ACHN (cell line): ENCODE measurements around the gene CABYR.

Source experiments
- DNase-seq: peaks from one replicate; pipeline ENCODE4 v3.0.0-alpha.2; 2015
- in situ Hi-C: cut with HindIII; loops from 2 replicates; pipeline ENCODE4 v1.10.0; 2017; ENCODE audit warnings: low sequenced_read_pairs, low pct_ligation_motif_present, low pct_unique_long_range_greater_than_20kb

Gene CABYR, protein sequence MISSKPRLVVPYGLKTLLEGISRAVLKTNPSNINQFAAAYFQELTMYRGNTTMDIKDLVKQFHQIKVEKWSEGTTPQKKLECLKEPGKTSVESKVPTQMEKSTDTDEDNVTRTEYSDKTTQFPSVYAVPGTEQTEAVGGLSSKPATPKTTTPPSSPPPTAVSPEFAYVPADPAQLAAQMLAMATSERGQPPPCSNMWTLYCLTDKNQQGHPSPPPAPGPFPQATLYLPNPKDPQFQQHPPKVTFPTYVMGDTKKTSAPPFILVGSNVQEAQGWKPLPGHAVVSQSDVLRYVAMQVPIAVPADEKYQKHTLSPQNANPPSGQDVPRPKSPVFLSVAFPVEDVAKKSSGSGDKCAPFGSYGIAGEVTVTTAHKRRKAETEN

GRCh38 chr18:24138789-24139616 lies at the start of gene CABYR:
Gene CABYR, plus strand, starts transcription at chr18:24139062. Its CDS starts 4,053 bp downstream, at chr18:24143115.
- in situ Hi-C loops: no loop called here
- peak; percentile 92 for DNase-seq

- DNase-seq: no peak
- in situ Hi-C loops: no loop called here
Measured at GRCh38 chr18:24089076-24089475, 49.8 kb upstream of the CABYR start.

GRCh38 chr18:24089515-24090337 lies 49.1 kb upstream of the CABYR start:
- in situ Hi-C loops: no loop called here
- no peak for DNase-seq

DNA sequence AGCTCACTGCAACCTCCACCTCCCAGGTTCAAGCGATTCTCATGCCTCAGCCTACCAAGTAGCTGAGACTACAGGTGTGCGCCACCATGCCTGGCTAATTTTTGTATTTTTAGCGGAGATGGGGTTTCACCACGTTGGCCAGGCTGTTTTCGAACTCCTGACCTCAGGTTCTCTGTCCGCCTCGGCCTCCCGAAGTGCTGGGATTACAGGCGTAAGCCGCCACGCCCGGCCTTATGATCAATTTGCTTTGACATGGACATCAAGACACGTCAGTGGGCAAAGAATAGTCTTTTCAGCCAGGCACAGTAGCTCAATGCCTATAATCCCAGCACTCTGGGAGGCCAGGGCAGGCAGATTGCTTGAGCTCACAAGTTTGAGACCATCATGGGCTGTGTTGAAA lies 48.0 kb upstream of the CABYR start:
- DNase-seq: no peak
- in situ Hi-C loops: no loop called here

DNA sequence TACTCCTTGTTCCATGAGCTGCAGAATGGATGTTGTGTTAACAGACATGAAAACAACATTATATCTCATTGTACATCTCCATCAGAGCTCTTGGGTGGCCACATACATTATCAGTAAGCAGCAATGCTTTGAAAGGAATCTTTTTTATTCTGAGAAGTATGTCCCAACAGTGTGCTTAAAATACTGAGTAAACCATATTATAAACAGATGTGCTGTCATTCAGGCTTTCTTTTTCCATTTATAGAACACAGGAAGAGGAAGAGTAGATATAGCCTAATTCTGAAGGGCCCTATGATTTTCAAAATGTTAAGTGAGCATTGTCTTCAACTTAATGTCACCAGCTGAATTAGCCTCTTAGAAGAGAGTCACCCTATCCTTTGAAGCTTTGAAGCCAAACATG lies 44.3 kb upstream of the CABYR start:
- in situ Hi-C loops: no loop called here
- no peak for DNase-seq

DNA sequence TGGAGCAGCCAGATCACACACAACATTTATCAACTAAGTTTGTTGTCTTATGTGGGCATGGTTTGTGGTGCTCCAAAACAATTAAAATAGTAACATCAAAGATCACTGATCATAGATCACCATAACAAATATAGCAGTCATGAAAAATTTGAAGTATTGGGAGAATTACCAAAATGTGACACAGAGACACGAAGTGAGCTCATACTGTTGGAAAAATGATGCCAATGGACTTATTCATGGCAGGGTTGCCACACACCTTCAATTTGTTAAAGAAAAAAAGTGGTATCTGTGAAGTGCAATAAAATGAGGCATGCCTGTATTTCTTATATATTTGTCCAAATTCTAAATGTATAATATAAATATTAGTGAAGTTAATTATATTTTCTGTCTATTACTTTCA lies 42.9 kb upstream of the CABYR start:
- in situ Hi-C loops: no loop called here
- DNase-seq: no peak

DNA sequence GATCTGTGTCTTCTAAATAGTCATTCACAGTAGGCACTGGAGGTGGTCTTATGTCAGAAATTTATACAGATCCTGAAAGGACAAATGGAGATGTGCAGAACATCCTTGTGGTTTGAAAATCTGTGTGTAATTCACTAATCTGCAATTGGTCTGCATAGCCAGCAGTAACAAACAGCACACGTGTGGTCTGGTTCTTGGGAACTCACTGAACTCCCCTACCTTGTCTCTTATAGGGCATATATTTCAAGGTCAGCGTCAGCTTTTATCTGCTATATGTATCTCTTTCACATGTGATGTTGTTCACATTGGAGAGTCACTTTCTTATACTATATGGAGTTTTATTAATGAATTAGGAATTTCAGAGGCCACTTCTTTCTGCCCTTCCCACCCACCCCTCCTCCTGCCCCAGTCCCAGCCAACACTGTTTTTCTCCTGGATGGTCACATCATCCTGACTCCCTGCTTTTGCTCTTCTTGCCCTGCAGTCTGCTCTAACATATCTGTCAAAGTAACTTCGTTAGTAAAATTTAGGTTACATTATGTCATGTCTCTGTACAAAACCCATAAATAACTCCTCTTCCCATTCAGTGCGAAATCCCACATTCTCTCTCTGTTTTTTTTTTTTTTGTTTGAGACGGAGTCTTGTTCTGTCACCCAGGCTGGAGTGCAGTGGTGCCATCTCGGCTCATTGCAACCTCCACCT lies 35.4 kb upstream of the CABYR start:
- in situ Hi-C loops: no loop called here
- DNase-seq: no peak

- DNase-seq: no peak
- in situ Hi-C loops: no loop called here
Measured at GRCh38 chr18:24104486-24104885, 34.4 kb upstream of the CABYR start.

DNA sequence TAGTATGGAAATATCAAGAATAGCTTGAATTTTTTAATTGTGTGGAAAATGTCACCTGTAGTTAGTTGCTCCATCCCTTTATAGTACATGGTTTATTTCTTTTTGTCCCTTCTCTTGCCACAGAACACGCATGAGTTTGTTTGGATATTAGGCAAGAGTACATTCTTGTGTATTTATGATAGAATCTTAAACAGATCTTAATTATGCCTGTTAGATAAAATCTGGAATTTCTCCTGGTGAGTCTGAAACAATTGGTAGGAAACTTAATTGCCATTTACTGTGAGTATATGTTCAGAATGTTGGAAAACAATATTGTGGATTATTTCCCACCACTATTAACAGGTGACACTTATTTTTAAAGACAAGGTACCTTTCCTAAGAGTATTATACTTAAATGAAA lies 30.2 kb upstream of the CABYR start:
- in situ Hi-C loops: no loop called here
- no peak for DNase-seq

GRCh38 chr18:24111936-24112335 lies 26.9 kb upstream of the CABYR start:
- DNase-seq: no peak
- in situ Hi-C loops: no loop called here

- DNase-seq: no peak
- in situ Hi-C loops: no loop called here
Measured at GRCh38 chr18:24112464-24112863, 26.4 kb upstream of the CABYR start.

GRCh38 chr18:24112874-24113615 lies 25.8 kb upstream of the CABYR start:
- peak; percentile 19 for DNase-seq
- in situ Hi-C loops: no loop called here

DNA sequence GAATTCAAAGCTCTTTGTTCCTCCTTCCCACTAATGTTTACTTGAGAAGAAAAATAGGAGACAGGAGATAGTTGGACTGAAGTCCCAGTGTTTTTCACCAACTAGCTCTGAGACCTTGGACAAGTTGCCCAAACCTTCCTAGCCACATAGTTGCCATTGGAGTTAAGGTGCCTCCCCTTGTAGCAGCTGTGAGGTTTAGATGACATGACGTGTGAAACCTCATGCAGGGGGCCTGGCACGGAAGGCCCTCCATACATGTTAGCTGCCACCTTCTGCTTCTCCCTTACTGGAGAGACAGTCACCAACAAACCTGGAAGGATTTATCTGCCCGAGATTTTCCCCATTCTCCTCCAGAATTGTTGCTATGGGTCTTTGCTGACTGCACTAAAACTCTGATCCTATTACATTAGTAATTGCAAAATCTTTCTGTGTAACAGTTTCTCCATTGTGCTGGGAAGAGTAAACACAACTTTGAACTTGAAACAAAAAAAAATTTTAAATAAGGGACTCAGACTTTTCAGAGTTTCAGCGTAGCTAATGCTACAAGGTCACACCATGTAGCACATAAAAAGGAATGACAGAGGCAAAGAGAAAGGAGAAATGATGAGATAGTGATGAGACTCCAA lies 23.8 kb upstream of the CABYR start:
- in situ Hi-C loops: no loop called here
- no peak for DNase-seq

- no peak for DNase-seq
- in situ Hi-C loops: no loop called here
Measured at GRCh38 chr18:24115628-24116027, 23.2 kb upstream of the CABYR start.

DNA sequence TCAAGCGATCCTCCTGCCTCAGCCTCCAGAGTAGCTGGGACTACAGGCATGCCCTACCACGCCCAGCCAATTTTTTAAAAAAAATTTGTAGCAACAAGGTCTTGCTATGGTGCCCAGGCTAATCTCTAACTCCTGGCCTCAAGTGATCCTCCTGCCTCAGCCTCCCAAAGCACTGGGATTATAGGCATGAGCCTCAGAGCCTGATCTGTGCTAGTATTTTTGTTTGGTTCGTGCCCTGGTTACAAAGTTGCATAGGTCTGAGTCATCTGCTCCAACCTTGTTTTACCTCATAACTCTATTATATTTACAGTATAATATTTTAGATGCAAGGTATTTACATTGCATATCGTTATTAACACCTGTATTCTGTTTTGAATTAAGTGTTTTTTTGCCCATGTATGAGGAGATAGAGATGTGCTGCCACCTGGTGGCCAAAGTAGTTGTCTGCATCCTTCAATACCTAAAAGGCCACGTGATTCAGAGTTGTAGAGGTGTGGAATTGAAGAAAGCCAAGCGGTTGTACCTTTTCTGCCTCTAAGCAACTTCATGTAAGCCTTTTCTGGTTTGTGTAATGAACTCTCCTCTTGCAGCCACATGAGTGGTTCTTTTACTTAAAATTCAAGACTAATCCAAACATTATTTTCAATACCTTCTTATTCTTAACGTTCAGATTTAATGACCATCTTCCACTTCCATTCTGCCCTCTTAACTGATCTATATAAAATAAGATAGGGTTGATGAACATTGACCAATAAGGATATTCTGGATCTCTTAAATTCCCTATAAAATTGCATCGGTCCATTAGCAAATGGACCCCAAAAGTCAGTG lies 19.9 kb upstream of the CABYR start:
- DNase-seq: peak; percentile 72
- in situ Hi-C loops: no loop called here

GRCh38 chr18:24120676-24121075 lies 18.2 kb upstream of the CABYR start:
- in situ Hi-C loops: no loop called here
- no peak for DNase-seq

DNA sequence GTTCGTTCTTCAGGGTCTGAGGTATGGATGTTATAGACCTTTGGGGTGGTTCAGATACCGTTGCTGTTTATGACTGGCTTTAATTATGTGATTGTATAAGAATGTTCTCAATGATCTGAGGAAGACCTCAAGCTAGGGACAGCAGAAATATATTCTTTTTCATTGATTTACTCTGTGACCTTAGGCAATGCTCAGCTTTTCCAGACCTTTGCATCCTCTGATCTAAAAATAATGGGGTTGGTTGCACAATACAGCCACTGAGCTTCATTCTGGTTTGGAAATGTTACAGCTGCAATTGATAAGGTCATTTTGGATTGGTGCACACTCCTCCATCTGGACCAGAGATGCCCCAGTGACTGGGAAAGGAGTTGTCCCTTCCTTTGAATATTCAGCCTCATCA lies 17.2 kb upstream of the CABYR start:
- DNase-seq: no peak
- in situ Hi-C loops: no loop called here
